GM18870 (cell line): ENCODE results near the gene AP1S1.
"Not testable (repeated sequence)": the region's sequence is repeated elsewhere in the genome, so short reads cannot be mapped to it uniquely, and the experiment has no call there.

ENCODE experiments used
- ATAC-seq: cut with Tn5 transposase; IDR thresholded peaks from one replicate; pipeline ENCODE4 v1.9.1; 2021; ENCODE audit warnings: moderate library complexity; ENCODE audit not compliant: unreplicated experiment

The AP1S1 gene

GRCh38 chr7:101124376-101125056 lies 29.8 kb upstream of the AP1S1 start:
- ATAC-seq, result no peak

DNA sequence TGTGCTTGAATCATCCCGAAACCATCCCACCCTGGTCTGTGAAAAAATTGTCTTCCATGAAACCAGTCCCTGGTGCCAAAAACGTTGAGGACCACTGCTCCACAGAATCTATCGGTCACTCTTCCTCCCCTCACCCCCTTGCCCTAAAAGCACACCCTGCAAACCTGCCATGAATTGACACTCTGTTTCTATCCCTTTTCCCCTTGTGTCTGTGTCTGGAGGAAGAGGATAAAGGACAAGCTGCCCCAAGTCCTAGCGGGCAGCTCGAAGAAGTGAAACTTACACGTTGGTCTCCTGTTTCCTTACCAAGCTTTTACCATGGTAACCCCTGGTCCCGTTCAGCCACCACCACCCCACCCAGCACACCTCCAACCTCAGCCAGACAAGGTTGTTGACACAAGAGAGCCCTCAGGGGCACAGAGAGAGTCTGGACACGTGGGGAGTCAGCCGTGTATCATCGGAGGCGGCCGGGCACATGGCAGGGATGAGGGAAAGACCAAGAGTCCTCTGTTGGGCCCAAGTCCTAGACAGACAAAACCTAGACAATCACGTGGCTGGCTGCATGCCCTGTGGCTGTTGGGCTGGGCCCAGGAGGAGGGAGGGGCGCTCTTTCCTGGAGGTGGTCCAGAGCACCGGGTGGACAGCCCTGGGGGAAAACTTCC lies 28.2 kb upstream of the AP1S1 start:
- no peak for ATAC-seq

DNA sequence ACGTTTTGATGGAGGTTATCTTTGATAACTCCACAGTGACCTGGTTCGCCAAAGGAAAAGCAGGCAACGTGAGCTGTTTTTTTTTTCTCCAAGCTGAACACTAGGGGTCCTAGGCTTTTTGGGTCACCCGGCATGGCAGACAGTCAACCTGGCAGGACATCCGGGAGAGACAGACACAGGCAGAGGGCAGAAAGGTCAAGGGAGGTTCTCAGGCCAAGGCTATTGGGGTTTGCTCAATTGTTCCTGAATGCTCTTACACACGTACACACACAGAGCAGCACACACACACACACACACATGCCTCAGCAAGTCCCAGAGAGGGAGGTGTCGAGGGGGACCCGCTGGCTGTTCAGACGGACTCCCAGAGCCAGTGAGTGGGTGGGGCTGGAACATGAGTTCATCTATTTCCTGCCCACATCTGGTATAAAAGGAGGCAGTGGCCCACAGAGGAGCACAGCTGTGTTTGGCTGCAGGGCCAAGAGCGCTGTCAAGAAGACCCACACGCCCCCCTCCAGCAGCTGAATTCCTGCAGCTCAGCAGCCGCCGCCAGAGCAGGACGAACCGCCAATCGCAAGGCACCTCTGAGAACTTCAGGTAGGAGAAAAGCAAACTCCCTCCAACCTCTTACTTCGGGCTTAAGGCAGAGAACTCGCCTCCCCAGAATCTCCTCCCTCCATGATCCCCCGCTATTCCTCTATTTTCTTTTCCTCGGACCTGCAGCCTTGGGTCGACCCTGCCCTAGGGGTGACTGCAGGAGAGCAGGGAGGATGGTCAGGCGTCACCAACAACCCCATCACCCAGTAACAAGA lies 27.4 kb upstream of the AP1S1 start, which contains the start of gene SERPINE1:
TSS of gene SERPINE1 (plus strand) at position 454 of the 809 bp plus-strand sequence. CDS start 1,290 bp downstream, outside the sequence.
- ATAC-seq, result no peak

GRCh38 chr7:101127460-101128039 lies 26.7 kb upstream of the AP1S1 start:
- no peak for ATAC-seq

GRCh38 chr7:101128040-101128834 lies 26.0 kb upstream of the AP1S1 start:
- no peak for ATAC-seq

DNA sequence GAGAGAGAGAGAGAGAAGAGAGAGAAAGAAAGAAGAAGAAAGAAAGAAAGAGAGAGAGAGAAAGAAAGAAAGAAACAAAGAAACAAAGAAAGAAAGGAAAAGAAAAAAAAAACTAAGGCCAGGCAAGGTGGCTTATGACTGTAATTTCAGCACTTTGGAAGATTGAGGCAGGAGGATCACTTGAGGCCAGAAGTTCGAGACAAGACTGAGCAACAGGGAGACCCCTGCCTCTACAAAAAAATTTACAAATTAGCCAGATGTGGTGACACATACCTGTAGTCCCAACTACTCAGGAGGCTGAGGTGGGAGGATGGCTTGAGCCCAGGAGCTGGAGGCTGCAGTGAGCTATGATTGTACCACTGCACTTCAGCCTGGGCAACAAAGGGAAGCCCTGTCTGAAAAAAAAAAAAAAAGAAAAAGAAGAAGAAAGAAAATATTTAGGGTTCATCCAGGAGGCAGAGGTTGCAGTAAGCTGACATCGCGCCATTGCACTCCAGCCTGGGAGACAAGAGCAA lies 24.6 kb upstream of the AP1S1 start:
- ATAC-seq, result no peak

DNA sequence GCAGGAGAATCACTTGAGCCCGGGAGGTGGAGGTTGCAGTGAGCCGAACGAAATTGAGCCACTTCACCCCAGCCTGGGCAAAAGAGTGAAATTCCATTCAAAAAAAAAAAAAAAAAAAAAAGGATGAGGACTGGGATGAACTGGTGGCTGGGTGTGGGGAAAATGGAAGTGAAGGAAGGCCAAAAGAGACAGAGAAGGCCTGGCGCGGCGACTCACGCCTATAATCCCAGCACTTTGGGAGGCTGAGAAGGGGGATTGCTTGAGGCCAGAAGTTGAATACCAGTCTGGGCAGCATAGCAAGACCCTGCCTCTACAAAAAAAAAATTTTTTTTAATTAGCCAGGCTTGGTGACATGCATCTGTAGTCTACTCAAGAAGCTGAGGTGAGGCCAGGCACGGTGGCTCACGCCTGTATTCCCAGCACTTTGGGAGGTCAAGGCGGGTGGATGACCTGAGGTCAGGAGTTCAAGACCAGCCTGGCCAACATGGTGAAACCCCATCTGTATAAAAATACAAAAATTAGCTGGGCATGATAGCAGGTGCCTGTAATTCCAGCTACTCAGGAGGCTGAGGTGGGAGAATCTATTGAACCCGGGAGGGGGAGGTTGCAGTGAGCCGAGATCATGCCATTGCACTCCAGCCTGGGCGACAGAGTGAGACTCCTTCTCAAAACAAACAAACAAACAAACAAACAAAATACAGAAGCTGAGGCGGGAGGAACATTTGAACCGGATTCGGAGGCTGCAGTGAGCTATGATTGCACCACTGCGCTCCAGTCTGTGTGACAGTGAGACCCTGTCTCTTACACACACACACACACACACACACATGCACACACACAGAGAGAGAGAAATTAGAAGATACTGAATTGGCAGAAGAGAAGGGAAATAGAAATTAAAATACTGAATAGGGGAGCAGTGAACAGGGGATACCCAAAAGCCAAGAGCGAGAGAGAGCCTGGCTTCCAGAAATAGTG lies 21.4 kb upstream of the AP1S1 start:
- ATAC-seq, result not testable (repeated sequence)

- ATAC-seq, result no peak
Observed at GRCh38 chr7:101133621-101134398, 20.5 kb upstream of the AP1S1 start.

- ATAC-seq, result no peak
Observed at GRCh38 chr7:101134399-101134980, 19.8 kb upstream of the AP1S1 start.

DNA sequence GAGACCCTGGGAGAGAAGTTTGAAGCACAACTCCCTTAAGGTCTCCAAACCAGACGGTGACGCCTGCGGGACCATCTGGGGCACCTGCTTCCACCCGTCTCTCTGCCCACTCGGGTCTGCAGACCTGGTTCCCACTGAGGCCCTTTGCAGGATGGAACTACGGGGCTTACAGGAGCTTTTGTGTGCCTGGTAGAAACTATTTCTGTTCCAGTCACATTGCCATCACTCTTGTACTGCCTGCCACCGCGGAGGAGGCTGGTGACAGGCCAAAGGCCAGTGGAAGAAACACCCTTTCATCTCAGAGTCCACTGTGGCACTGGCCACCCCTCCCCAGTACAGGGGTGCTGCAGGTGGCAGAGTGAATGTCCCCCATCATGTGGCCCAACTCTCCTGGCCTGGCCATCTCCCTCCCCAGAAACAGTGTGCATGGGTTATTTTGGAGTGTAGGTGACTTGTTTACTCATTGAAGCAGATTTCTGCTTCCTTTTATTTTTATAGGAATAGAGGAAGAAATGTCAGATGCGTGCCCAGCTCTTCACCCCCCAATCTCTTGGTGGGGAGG lies 16.5 kb upstream of the AP1S1 start:
- ATAC-seq, result no peak

DNA sequence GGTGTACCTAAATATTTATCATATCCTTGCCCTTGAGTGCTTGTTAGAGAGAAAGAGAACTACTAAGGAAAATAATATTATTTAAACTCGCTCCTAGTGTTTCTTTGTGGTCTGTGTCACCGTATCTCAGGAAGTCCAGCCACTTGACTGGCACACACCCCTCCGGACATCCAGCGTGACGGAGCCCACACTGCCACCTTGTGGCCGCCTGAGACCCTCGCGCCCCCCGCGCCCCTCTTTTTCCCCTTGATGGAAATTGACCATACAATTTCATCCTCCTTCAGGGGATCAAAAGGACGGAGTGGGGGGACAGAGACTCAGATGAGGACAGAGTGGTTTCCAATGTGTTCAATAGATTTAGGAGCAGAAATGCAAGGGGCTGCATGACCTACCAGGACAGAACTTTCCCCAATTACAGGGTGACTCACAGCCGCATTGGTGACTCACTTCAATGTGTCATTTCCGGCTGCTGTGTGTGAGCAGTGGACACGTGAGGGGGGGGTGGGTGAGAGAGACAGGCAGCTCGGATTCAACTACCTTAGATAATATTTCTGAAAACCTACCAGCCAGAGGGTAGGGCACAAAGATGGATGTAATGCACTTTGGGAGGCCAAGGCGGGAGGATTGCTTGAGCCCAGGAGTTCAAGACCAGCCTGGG lies 15.9 kb upstream of the AP1S1 start:
- ATAC-seq, result no peak

- ATAC-seq, result no peak
Observed at GRCh38 chr7:101140339-101140699, 14.0 kb upstream of the AP1S1 start.

GRCh38 chr7:101140746-101141382 lies 13.4 kb upstream of the AP1S1 start:
- no peak for ATAC-seq

DNA sequence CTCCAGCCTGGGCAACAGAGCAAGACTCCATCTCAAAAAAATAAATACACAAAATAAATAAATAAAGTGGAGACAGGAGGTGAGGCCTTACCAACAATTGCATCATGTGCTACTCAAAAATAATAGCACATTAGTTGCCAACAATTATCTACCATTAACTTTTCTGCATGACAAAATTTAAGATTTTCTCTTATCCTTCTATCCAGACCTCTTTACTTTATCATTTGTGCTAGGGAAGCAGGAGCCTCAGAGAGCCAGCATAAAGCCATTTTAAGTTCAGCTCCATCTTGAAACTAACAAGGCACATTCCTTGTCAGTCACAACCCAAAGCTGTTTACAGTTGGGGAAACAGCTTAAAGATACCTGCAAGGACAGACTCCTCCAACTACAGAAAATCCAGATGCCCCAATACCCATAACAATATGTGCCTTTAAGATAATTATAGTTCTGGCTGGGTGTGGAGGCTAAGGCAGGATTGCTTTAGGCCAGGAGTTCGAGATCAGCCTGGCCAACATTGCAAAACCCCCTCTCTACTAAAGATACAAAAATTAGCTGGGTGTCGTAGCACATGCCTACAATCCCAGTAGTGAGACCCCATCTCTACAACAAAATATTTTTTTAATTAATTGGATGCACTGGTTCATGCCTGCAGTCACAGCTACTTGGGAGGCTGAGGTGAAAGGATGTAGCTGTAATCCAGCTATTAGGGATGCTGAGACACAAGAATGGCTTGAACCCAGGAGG lies 2.2 kb upstream of the AP1S1 start:
- no peak for ATAC-seq

DNA sequence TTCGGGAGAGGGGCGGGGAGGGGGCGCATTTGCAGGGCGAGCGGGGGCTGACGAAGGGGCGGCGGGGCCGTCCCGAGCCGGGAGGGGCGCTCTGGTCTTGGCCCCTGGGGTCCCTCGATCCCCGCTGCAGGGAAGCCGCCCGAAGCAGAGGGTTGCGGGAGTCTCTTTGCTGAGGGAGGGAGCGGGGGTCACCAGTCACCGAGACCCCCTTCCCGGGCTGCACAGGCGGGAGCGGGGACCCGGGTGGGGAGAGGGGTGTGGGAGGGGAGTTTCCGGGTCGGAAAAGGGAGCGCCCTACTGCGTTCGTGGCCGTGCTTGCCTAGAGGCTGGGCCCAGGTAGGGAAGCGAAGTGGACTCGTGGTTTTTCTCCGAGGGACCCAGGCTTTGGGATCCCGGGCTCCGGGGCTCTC lies 422 bp downstream of the AP1S1 start:
- no peak for ATAC-seq

DNA sequence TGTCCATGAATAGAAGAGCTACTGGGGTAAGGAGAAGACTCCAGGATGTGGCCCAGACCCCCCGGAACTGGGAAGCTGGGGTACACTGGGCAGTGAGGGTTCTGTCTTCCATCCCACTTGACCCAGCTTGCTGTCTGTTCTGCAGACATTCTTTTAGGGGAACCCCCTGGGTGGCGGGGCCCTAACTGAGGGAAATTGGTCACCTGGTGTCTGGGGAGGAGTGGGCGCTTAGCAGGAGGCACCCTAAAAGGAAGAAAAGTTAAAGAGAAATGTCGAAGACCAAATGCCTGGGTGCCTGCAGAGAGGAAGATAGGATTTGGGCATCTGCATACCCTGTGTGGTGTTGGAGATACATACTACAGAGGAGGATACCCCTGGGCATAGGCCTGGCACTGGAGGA lies 1.0 kb downstream of the AP1S1 start:
- ATAC-seq, result no peak
